Loucy (cell line): ENCODE data around the gene HIPK1.
A peak's percentile ranks its signal among the peaks of the same experiment; 100 is the strongest.

Source experiments
- H2AFZ ChIP-seq: fragments of 200-600 bp; sonication (generic); 2 replicates; pipeline ENCODE4 v1.6.0; 2016; ENCODE audit warnings: antibody characterized with exemption, mild to moderate bottlenecking, low read length, moderate library complexity
- H3F3A ChIP-seq: fragments of 200-600 bp; 2 replicates; pipeline ENCODE4 v1.6.0; 2016; ENCODE audit warnings: antibody characterized with exemption, low read depth, mild to moderate bottlenecking
- H3K27me3 ChIP-seq: fragments of 200-600 bp; sonication (generic); 2 replicates; pipeline ENCODE4 v1.6.1; 2014; ENCODE audit warnings: low read length, mild to moderate bottlenecking; ENCODE audit not compliant: insufficient read depth, poor library complexity, severe bottlenecking
- H3K36me3 ChIP-seq: fragments of 200-600 bp; sonication (generic); 2 replicates; pipeline ENCODE4 v1.6.1; 2016; ENCODE audit warnings: low read length; ENCODE audit not compliant: insufficient read depth
- H3K4me1 ChIP-seq: fragments of 200-600 bp; sonication (generic); 2 replicates; pipeline ENCODE4 v1.5.1; 2014; ENCODE audit warnings: low read length, mild to moderate bottlenecking; ENCODE audit not compliant: insufficient read depth, poor library complexity, severe bottlenecking
- H3K4me2 ChIP-seq: fragments of 200-600 bp; sonication (generic); 2 replicates; pipeline ENCODE4 v1.6.0; 2014; ENCODE audit warnings: antibody characterized with exemption, low read length, low read depth, mild to moderate bottlenecking; ENCODE audit not compliant: poor library complexity, severe bottlenecking
- H3K4me3 ChIP-seq: fragments of 200-600 bp; sonication (generic); 2 replicates; pipeline ENCODE4 v1.5.1; 2014; ENCODE audit warnings: low read length, mild to moderate bottlenecking, mixed read lengths; ENCODE audit not compliant: poor library complexity, severe bottlenecking
- H3K79me2 ChIP-seq: fragments of 200-600 bp; sonication (generic); 2 replicates; pipeline ENCODE4 v1.6.1; 2014; ENCODE audit warnings: low read length; ENCODE audit not compliant: insufficient read depth
- H3K9ac ChIP-seq: fragments of 200-600 bp; sonication (generic); 2 replicates; pipeline ENCODE4 v1.6.0; 2014; ENCODE audit warnings: mild to moderate bottlenecking, low read depth, low read length, moderate library complexity; ENCODE audit not compliant: poor library complexity, severe bottlenecking
- H3K9me2 ChIP-seq: fragments of 200-600 bp; sonication (generic); replicated peaks from 2 replicates; pipeline ENCODE4 v1.6.1; 2016; ENCODE audit warnings: low read depth, low read length, mixed read lengths
- H3K9me3 ChIP-seq: fragments of 200-600 bp; sonication (generic); 2 replicates; pipeline ENCODE4 v1.6.1; 2014; ENCODE audit warnings: mild to moderate bottlenecking, antibody characterized with exemption, low read length, low read depth; ENCODE audit not compliant: insufficient read depth
- H4K20me1 ChIP-seq: fragments of 200-600 bp; sonication (generic); 2 replicates; pipeline ENCODE4 v1.6.0; 2014; ENCODE audit warnings: antibody characterized with exemption, low read length, mild to moderate bottlenecking; ENCODE audit not compliant: insufficient read depth, poor library complexity, severe bottlenecking
- EZH2phosphoT487 ChIP-seq: fragments of 200-600 bp; IDR thresholded peaks from 2 replicates; pipeline ENCODE4 v1.6.1; 2018; ENCODE audit warnings: antibody characterized with exemption, mild to moderate bottlenecking, moderate library complexity, borderline replicate concordance
- TF ChIP-seq, protein P1 (sequence below): fragments of 200-600 bp; sonication (generic); conservative IDR thresholded peaks from 2 replicates; pipeline ENCODE4 v1.5.1; 2014; ENCODE audit warnings: mild to moderate bottlenecking, antibody characterized with exemption, low read length

Gene HIPK1

DNA sequence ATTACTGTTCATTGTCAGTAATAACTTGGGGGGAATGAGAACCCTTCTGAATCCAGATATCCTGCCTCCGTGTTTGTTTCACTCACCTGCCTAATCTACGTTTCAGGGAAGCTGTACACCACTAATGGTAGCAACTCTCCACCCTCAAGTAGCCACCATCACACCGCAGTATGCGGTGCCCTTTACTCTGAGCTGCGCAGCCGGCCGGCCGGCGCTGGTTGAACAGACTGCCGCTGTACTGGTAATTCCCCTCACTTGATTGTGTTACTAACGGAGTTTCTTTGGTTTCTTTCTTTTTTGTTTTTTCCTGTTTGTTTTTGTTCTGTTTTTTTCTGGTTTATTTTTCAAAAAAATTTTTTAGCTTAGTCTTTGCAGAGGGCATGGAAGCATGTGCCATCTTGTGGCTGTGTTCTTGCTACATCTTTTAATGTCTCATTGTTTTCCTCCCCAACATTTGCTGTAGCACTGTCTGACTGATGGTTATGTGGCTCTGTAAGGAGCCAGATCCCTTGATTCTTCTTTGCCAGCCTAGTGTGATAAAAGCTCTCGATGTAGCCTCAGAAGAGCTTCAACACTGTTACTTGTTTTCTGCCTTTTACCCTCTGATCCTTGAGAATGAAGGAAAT lies 34.3 kb downstream of the HIPK1 start:
- Histone ChIP-seq H3K4me1 (no peaks in the 10 kb centered on the region), H3K9ac (no peak overlapping the region), H3K9me2 (no peaks in the 10 kb centered on the region), H3K36me3 (peaks cover 95% of the 10 kb centered on the region), H3K27me3 (no peaks in the 10 kb centered on the region), H4K20me1 (peaks cover 5% of the 10 kb centered on the region), H3F3A (no peaks in the 10 kb centered on the region), H2AFZ (no peak overlapping the region), H3K79me2 (no peaks in the 10 kb centered on the region), H3K4me3 (no peak overlapping the region), H3K9me3 (no peaks in the 10 kb centered on the region), H3K4me2 (no peak overlapping the region)
- TF ChIP-seq, protein P1, sequence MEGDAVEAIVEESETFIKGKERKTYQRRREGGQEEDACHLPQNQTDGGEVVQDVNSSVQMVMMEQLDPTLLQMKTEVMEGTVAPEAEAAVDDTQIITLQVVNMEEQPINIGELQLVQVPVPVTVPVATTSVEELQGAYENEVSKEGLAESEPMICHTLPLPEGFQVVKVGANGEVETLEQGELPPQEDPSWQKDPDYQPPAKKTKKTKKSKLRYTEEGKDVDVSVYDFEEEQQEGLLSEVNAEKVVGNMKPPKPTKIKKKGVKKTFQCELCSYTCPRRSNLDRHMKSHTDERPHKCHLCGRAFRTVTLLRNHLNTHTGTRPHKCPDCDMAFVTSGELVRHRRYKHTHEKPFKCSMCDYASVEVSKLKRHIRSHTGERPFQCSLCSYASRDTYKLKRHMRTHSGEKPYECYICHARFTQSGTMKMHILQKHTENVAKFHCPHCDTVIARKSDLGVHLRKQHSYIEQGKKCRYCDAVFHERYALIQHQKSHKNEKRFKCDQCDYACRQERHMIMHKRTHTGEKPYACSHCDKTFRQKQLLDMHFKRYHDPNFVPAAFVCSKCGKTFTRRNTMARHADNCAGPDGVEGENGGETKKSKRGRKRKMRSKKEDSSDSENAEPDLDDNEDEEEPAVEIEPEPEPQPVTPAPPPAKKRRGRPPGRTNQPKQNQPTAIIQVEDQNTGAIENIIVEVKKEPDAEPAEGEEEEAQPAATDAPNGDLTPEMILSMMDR = peak; percentile 31; the same call in 1 of the 2 replicates
- TF ChIP-seq EZH2phosphoT487 = no peak

DNA sequence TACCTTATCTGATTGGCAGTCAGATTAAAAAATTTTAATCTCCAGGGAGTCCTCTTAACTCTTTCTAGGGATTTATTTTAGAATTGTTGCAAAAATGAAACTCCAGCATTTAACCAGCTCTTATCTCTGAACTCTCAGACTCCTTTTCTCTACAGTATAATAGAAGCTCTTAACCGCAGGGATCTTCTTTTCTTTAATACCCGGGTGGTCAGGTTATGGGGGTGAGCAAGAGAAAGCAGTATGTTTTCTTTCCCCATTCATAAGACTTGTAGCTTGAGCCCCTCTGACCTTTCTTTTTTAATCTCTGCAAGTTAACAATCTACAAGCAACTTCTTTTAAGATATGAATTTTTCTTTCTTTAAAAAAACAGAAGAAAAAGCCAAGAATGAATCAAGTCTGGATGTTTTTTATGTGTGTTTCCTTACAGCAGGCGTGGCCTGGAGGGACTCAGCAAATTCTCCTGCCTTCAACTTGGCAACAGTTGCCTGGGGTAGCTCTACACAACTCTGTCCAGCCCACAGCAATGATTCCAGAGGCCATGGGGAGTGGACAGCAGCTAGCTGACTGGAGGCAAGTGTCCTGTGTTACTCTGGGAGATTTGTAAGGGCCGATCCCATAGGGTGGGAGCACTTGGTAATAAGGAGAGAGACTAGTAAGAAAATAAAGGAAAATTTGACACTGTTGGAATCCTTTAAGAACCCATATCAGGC lies 36.7 kb downstream of the HIPK1 start:
- H3K27me3 ChIP-seq = no peaks in the 10 kb centered on the region
- peaks cover 96% of the 10 kb centered on the region for H3K36me3 ChIP-seq
- H3K9ac ChIP-seq = no peak overlapping the region
- H3K4me1 ChIP-seq = no peaks in the 10 kb centered on the region
- no peaks in the 10 kb centered on the region for H3K9me3 ChIP-seq
- H2AFZ ChIP-seq = no peak overlapping the region
- no peak overlapping the region for H3K4me3 ChIP-seq
- TF ChIP-seq, protein P1 = no peak
- no peaks in the 10 kb centered on the region for H3F3A ChIP-seq
- H4K20me1 ChIP-seq = peaks cover 5% of the 10 kb centered on the region
- no peaks in the 10 kb centered on the region for H3K9me2 ChIP-seq
- H3K4me2 ChIP-seq = no peak overlapping the region
- H3K79me2 ChIP-seq = no peaks in the 10 kb centered on the region

DNA sequence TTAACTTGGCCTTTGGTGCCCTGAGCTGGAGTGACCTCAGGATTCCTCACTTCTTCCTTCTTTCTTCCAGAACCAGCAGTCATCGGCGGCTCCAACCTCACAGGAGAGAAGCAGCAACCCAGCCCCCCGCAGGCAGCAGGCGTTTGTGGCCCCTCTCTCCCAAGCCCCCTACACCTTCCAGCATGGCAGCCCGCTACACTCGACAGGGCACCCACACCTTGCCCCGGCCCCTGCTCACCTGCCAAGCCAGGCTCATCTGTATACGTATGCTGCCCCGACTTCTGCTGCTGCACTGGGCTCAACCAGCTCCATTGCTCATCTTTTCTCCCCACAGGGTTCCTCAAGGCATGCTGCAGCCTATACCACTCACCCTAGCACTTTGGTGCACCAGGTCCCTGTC lies 43.8 kb downstream of the HIPK1 start:
- H3K9me3 ChIP-seq = no peaks in the 10 kb centered on the region
- no peak overlapping the region for H3K4me2 ChIP-seq
- H3K4me3 ChIP-seq = no peak overlapping the region
- H4K20me1 ChIP-seq = peaks cover 4% of the 10 kb centered on the region
- no peak overlapping the region for H2AFZ ChIP-seq
- no peaks in the 10 kb centered on the region for H3K27me3 ChIP-seq
- H3K79me2 ChIP-seq = no peaks in the 10 kb centered on the region
- no peaks in the 10 kb centered on the region for H3K9me2 ChIP-seq
- H3F3A ChIP-seq = peaks cover 7% of the 10 kb centered on the region; the same call in 1 of the 2 replicates
- peaks cover 73% of the 10 kb centered on the region for H3K36me3 ChIP-seq
- H3K9ac ChIP-seq = no peak overlapping the region
- TF ChIP-seq, protein P1 = no peak
- no peak for TF ChIP-seq EZH2phosphoT487
- H3K4me1 ChIP-seq = peaks cover 30% of the 10 kb centered on the region
